SK-MEL-5 (cell line): ENCODE data around the gene DHX58. TPM values are rescaled to one million over a fixed set of nuclear protein-coding genes. Genes with fewer than 3 reads are reported as not detected.

Experiments used
- DNase-seq: peaks from one replicate; pipeline ENCODE4 v3.0.0-alpha.2; 2016; ENCODE audit warnings: low read depth, low spot score
- in situ Hi-C: cut with HindIII; loops from 2 replicates; pipeline ENCODE4 v1.10.0; 2016; ENCODE audit warnings: low sequenced_read_pairs, high pct_unique_total_duplicates, low pct_unique_long_range_greater_than_20kb
- total RNA-seq: library from RNA; depleted of rRNA; stranded (reverse); fragments of >200 nt; shearing (Covaris generic); gene quantifications from 2 replicates; pipeline ENCODE4 v1.2.3, GENCODE V29; 2014

DHX58 gene
- total RNA-seq, 1 experiment from 2014 or later: 7.0 TPM

- DNase-seq: no peak
- in situ Hi-C loops: no loop called here
Measured at GRCh38 chr17:42072323-42073187, 40.0 kb downstream of the DHX58 start.

GRCh38 chr17:42071810-42072209 lies 40.7 kb downstream of the DHX58 start:
- in situ Hi-C loops: no loop called here
- DNase-seq: no peak

GRCh38 chr17:42068979-42069378 lies 43.5 kb downstream of the DHX58 start:
- in situ Hi-C loops: no loop called here

GRCh38 chr17:42067371-42068091 lies 45.0 kb downstream of the DHX58 start:
- peak; percentile 74 for DNase-seq
- in situ Hi-C loops: no loop called here

More at GRCh38 chr17:42068979-42069378, 43.5 kb downstream of the DHX58 start:
- no peak for DNase-seq

- no peak for DNase-seq
- in situ Hi-C loops: no loop called here
Measured at GRCh38 chr17:42065201-42065600, 47.3 kb downstream of the DHX58 start.

GRCh38 chr17:42062681-42063080 lies 49.8 kb downstream of the DHX58 start:
- DNase-seq: no peak
- in situ Hi-C loops: no loop called here

- in situ Hi-C loops: no loop called here
- no peak for DNase-seq
Measured at GRCh38 chr17:42061646-42062487, 50.6 kb downstream of the DHX58 start.

- in situ Hi-C loops: no loop called here
- DNase-seq: no peak
Measured at GRCh38 chr17:42060231-42060630, 52.3 kb downstream of the DHX58 start.

GRCh38 chr17:42059815-42060214 lies 52.7 kb downstream of the DHX58 start:
- DNase-seq: no peak
- in situ Hi-C loops: no loop called here

- no peak for DNase-seq
- in situ Hi-C loops: no loop called here
Measured at GRCh38 chr17:42058063-42058462, 54.5 kb downstream of the DHX58 start.

GRCh38 chr17:42056635-42057034 lies 55.9 kb downstream of the DHX58 start:
- in situ Hi-C loops: no loop called here
- DNase-seq: no peak

- in situ Hi-C loops: no loop called here
- DNase-seq: no peak
Measured at GRCh38 chr17:42055496-42055895, 57.0 kb downstream of the DHX58 start.

GRCh38 chr17:42055027-42055426 lies 57.5 kb downstream of the DHX58 start:
- in situ Hi-C loops: no loop called here
- no peak for DNase-seq

- in situ Hi-C loops: no loop called here
- no peak for DNase-seq
Measured at GRCh38 chr17:42053731-42054500, 58.6 kb downstream of the DHX58 start.

GRCh38 chr17:42052346-42052877 lies 60.1 kb downstream of the DHX58 start:
- no peak for DNase-seq
- in situ Hi-C loops: no loop called here

- no peak for DNase-seq
- in situ Hi-C loops: no loop called here
Measured at GRCh38 chr17:42051645-42052044, 60.9 kb downstream of the DHX58 start.
